WTC11 (cell line): ENCODE data around the gene LHFPL2. TPM values are rescaled to one million over a fixed set of nuclear protein-coding genes. Genes with fewer than 3 reads are reported as not detected.
"Not testable (repeated sequence)": the region's sequence is repeated elsewhere in the genome, so short reads cannot be mapped to it uniquely, and the experiment has no call there.

Experiments used
- ATAC-seq: fragments of 200-7000 bp; cut with Tn5 transposase; 2 replicates; pipeline ENCODE4 v1.10.0; 2021; ENCODE audit warnings: mild to moderate bottlenecking, moderate library complexity
- CTCF ChIA-PET: fragments of 300-600 bp; sonication (Branson Sonifier 250); formaldehyde crosslinking; loops from one replicate; lab custom pipeline; 2021; ENCODE audit warnings: antibody characterized with exemption; lab: Charles Lee
- POLR2A ChIA-PET: fragments of 350-600 bp; sonication (Branson Sonifier 250); formaldehyde crosslinking; loops from one replicate; lab custom pipeline; 2021; ENCODE audit warnings: antibody characterized with exemption; lab: Charles Lee
- DNase-seq: peaks from one replicate; pipeline ENCODE4 v3.0.0; 2021; ENCODE audit warnings: low spot score
- H3K27ac Mint-ChIP-seq: 2 replicates; pipeline ENCODE4 v1.8.0; 2021; ENCODE audit warnings: mixed read lengths
- H3K27me3 Mint-ChIP-seq: 2 replicates; pipeline ENCODE4 v1.8.0; 2021; ENCODE audit warnings: low read depth, mild to moderate bottlenecking, moderate library complexity, mixed read lengths
- H3K36me3 Mint-ChIP-seq: 2 replicates; pipeline ENCODE4 v1.8.0; 2021; ENCODE audit warnings: mixed read lengths
- H3K4me1 Mint-ChIP-seq: 2 replicates; pipeline ENCODE4 v1.8.0; 2022; ENCODE audit warnings: mixed read lengths
- H3K4me3 Mint-ChIP-seq: 2 replicates; pipeline ENCODE4 v1.8.0; 2021; ENCODE audit warnings: mild to moderate bottlenecking, moderate library complexity, mixed read lengths
- H3K9me3 Mint-ChIP-seq: 2 replicates; pipeline ENCODE4 v1.8.0; 2021; ENCODE audit warnings: mixed read lengths
- E2F5 ChIP-seq: sonication (generic); formaldehyde crosslinking; IDR thresholded peaks from 2 replicates; pipeline ENCODE4 v1.8.1; 2022; ENCODE audit warnings: mild to moderate bottlenecking, moderate library complexity, missing genetic modification reagents
- ETV6 ChIP-seq: sonication (generic); formaldehyde crosslinking; IDR thresholded peaks from 2 replicates; pipeline ENCODE4 v1.8.1; 2022; ENCODE audit warnings: mild to moderate bottlenecking, missing genetic modification reagents
- FOXK1 ChIP-seq: sonication (generic); formaldehyde crosslinking; IDR thresholded peaks from 2 replicates; pipeline ENCODE4 v1.8.0; 2022; ENCODE audit warnings: mild to moderate bottlenecking, moderate library complexity, missing genetic modification reagents
- GTF2I ChIP-seq: fragments of 250-450 bp; sonication (Bioruptor Pico); conservative IDR thresholded peaks from 2 replicates; pipeline ENCODE4 v1.4.0; 2021; ENCODE audit warnings: mild to moderate bottlenecking
- IRF1 ChIP-seq: sonication (generic); formaldehyde crosslinking; IDR thresholded peaks from 2 replicates; pipeline ENCODE4 v1.8.0; 2023; ENCODE audit warnings: missing genetic modification reagents
- IRF2 ChIP-seq: sonication (generic); formaldehyde crosslinking; IDR thresholded peaks from 2 replicates; pipeline ENCODE4 v1.8.0; 2022; ENCODE audit warnings: low read depth, missing genetic modification reagents, borderline replicate concordance
- JAZF1 ChIP-seq: fragments of 250-450 bp; sonication (Bioruptor Pico); IDR thresholded peaks from 2 replicates; pipeline ENCODE4 v1.9.0; 2021; ENCODE audit warnings: moderate library complexity, mild to moderate bottlenecking, inconsistent platforms
- JUN ChIP-seq: sonication (generic); formaldehyde crosslinking; IDR thresholded peaks from 2 replicates; pipeline ENCODE4 v1.8.0; 2023; ENCODE audit warnings: mild to moderate bottlenecking, missing genetic modification reagents
- KAT7 ChIP-seq: sonication (generic); formaldehyde crosslinking; IDR thresholded peaks from 2 replicates; pipeline ENCODE4 v1.8.1; 2023; ENCODE audit warnings: missing genetic modification reagents, mild to moderate bottlenecking, borderline replicate concordance
- MXD4 ChIP-seq: fragments of 250-450 bp; sonication (Bioruptor Pico); IDR thresholded peaks from 2 replicates; pipeline ENCODE4 v1.8.0; 2021; ENCODE audit warnings: mild to moderate bottlenecking, moderate library complexity, borderline replicate concordance
- MYBL2 ChIP-seq: sonication (generic); formaldehyde crosslinking; IDR thresholded peaks from 2 replicates; pipeline ENCODE4 v1.8.1; 2023; ENCODE audit warnings: mild to moderate bottlenecking, moderate library complexity, missing genetic modification reagents
- PRRX2 ChIP-seq: fragments of 250-450 bp; sonication (Bioruptor Pico); IDR thresholded peaks from 2 replicates; pipeline ENCODE4 v1.8.0; 2021; ENCODE audit warnings: mild to moderate bottlenecking
- RELA ChIP-seq: sonication (generic); formaldehyde crosslinking; IDR thresholded peaks from 2 replicates; pipeline ENCODE4 v1.8.1; 2022; ENCODE audit warnings: missing genetic modification reagents, mild to moderate bottlenecking, borderline replicate concordance
- SMAD4 ChIP-seq: sonication (generic); formaldehyde crosslinking; IDR thresholded peaks from 2 replicates; pipeline ENCODE4 v1.8.0; 2022; ENCODE audit warnings: mild to moderate bottlenecking, missing genetic modification reagents
- SP1 ChIP-seq: sonication (generic); formaldehyde crosslinking; conservative IDR thresholded peaks from 2 replicates; pipeline ENCODE4 v1.8.1; 2022; ENCODE audit warnings: missing genetic modification reagents
- STAT6 ChIP-seq: sonication (generic); formaldehyde crosslinking; conservative IDR thresholded peaks from 2 replicates; pipeline ENCODE4 v1.8.1; 2023; ENCODE audit warnings: mild to moderate bottlenecking, low read depth, missing genetic modification reagents, moderate library complexity
- TCF7 ChIP-seq: sonication (generic); formaldehyde crosslinking; IDR thresholded peaks from 2 replicates; pipeline ENCODE4 v1.8.0; 2022; ENCODE audit warnings: mild to moderate bottlenecking, low read depth, missing genetic modification reagents, moderate library complexity
- TEAD4 ChIP-seq: sonication (generic); formaldehyde crosslinking; IDR thresholded peaks from 2 replicates; pipeline ENCODE4 v1.8.0; 2022; ENCODE audit warnings: mild to moderate bottlenecking, missing genetic modification reagents
- ZNF396 ChIP-seq: fragments of 250-450 bp; sonication (Bioruptor Pico); IDR thresholded peaks from 2 replicates; pipeline ENCODE4 v1.8.0; 2021; ENCODE audit warnings: mild to moderate bottlenecking, moderate library complexity, borderline replicate concordance
- ZNF512 ChIP-seq: sonication (generic); formaldehyde crosslinking; IDR thresholded peaks from 2 replicates; pipeline ENCODE4 v1.8.1; 2022; ENCODE audit warnings: missing genetic modification reagents, borderline replicate concordance
- ZSCAN18 ChIP-seq: fragments of 250-450 bp; sonication (Bioruptor Pico); IDR thresholded peaks from 2 replicates; pipeline ENCODE4 v2.1.2; 2022; ENCODE audit warnings: mild to moderate bottlenecking, moderate library complexity
- total RNA-seq: library from RNA; stranded (reverse); gene quantifications from 3 replicates; pipeline ENCODE4 v1.2.3, GENCODE V29; 2021

Gene LHFPL2
- total RNA-seq, 1 experiment from 2014 or later = 40.6 TPM

- Mint-ChIP-seq H3K27me3 (no peaks in the 10 kb centered on the region), H3K27ac (0 out of 2 replicates have a peak overlapping the region, but pooled peaks have one; percentile 55), H3K4me3 (no peak overlapping the region), H3K9me3 (peaks cover 18% of the 10 kb centered on the region), H3K4me1 (peaks cover 2% of the 10 kb centered on the region; the same call in 1 of the 2 replicates), H3K36me3 (peaks cover 62% of the 10 kb centered on the region)
- ATAC-seq (no peak), DNase-seq (no peak)
- TF ChIP-seq TEAD4 (CRISPR knock-in tag) = no peak
- TF ChIP-seq TCF7 = no peak
- no peak for TF ChIP-seq JAZF1 (CRISPR knock-in tag)
- no peak for TF ChIP-seq ETV6 (CRISPR knock-in tag)
- no peak for TF ChIP-seq SMAD4 (CRISPR knock-in tag)
- no peak for TF ChIP-seq E2F5 (CRISPR knock-in tag)
- TF ChIP-seq KAT7 (CRISPR knock-in tag) = no peak
- ChIA-PET POLR2A (no interaction called here), CTCF (no interaction called here)
Observed at GRCh38 chr5:78621291-78621738, 27.3 kb downstream of the LHFPL2 start.

- H3K27me3 Mint-ChIP-seq, CTCF ChIA-PET, POLR2A ChIA-PET, ATAC-seq, H3K4me1 Mint-ChIP-seq, H3K27ac Mint-ChIP-seq, H3K4me3 Mint-ChIP-seq, DNase-seq: not testable (repeated sequence)
- peaks cover 18% of the 10 kb centered on the region for H3K9me3 Mint-ChIP-seq
- H3K36me3 Mint-ChIP-seq = peaks cover 57% of the 10 kb centered on the region
Observed at GRCh38 chr5:78620119-78620518, 28.5 kb downstream of the LHFPL2 start.

- CTCF ChIA-PET = no interaction called here
- Mint-ChIP-seq H3K36me3 (peaks cover 59% of the 10 kb centered on the region), H3K4me3 (no peak overlapping the region)
Observed at GRCh38 chr5:78618303-78618702, 30.3 kb downstream of the LHFPL2 start.

GRCh38 chr5:78615697-78616096, 32.9 kb downstream of the LHFPL2 start:
- H3K27ac Mint-ChIP-seq = no peak overlapping the region
- peaks cover 36% of the 10 kb centered on the region for H3K36me3 Mint-ChIP-seq
- ATAC-seq (no peak), DNase-seq (no peak)
- ChIA-PET CTCF (no interaction called here), POLR2A (no interaction called here)
- no peak for TF ChIP-seq RELA
- TF ChIP-seq KAT7 (CRISPR knock-in tag) = no peak
- TF ChIP-seq IRF1 = no peak
- no peak for TF ChIP-seq MYBL2 (CRISPR knock-in tag)
- TF ChIP-seq STAT6 (CRISPR knock-in tag) = no peak
- TF ChIP-seq SP1 (CRISPR knock-in tag) = no peak
- TF ChIP-seq JUN (CRISPR knock-in tag) = no peak
- TF ChIP-seq IRF2 (CRISPR knock-in tag) = no peak
- TF ChIP-seq GTF2I = no peak
- TF ChIP-seq ZNF512 = no peak
- TF ChIP-seq MXD4 = no peak
- TF ChIP-seq PRRX2 (CRISPR knock-in tag) = no peak
- TF ChIP-seq FOXK1 (CRISPR knock-in tag) = no peak
- H3K4me1 Mint-ChIP-seq = peaks cover 26% of the 10 kb centered on the region
- H3K9me3 Mint-ChIP-seq = peaks cover 6% of the 10 kb centered on the region
- H3K27me3 Mint-ChIP-seq = no peaks in the 10 kb centered on the region
- no peak overlapping the region for H3K4me3 Mint-ChIP-seq

More at GRCh38 chr5:78618303-78618702, 30.3 kb downstream of the LHFPL2 start:
- DNase-seq (no peak), ATAC-seq (no peak)
- H3K4me1 Mint-ChIP-seq = peaks cover 3% of the 10 kb centered on the region
- H3K27me3 Mint-ChIP-seq = no peaks in the 10 kb centered on the region
- POLR2A ChIA-PET = no interaction called here
- H3K9me3 Mint-ChIP-seq = peaks cover 18% of the 10 kb centered on the region
- no peak overlapping the region for H3K27ac Mint-ChIP-seq
- TF ChIP-seq ZSCAN18 (CRISPR knock-in tag) = no peak
- no peak for TF ChIP-seq ZNF396 (CRISPR knock-in tag)
